ACC112 (cell line): ENCODE measurements around the gene RNU2-1.
"Not testable (repeated sequence)": the region's sequence is repeated elsewhere in the genome, so short reads cannot be mapped to it uniquely, and the experiment has no call there.

Experiments
- H2AFZ ChIP-seq: fragments of 200-600 bp; sonication (generic); one replicate; pipeline ENCODE4 v1.6.0; 2017; ENCODE audit warnings: antibody characterized with exemption, low read length; ENCODE audit not compliant: unreplicated experiment
- H3K27ac ChIP-seq: fragments of 200-600 bp; sonication (generic); 2 replicates; pipeline ENCODE4 v1.5.1; 2014; ENCODE audit warnings: low read depth, mild to moderate bottlenecking, antibody characterized with exemption, low read length, moderate library complexity
- H3K27me3 ChIP-seq: fragments of 200-600 bp; sonication (generic); 2 replicates; pipeline ENCODE4 v1.6.1; 2014; ENCODE audit warnings: mild to moderate bottlenecking, antibody characterized with exemption, low read length, moderate library complexity, mixed read lengths; ENCODE audit not compliant: insufficient read depth
- H3K36me3 ChIP-seq: fragments of 200-600 bp; sonication (generic); 2 replicates; pipeline ENCODE4 v1.6.1; 2016; ENCODE audit warnings: mild to moderate bottlenecking, antibody characterized with exemption, low read length, moderate library complexity, mixed read lengths; ENCODE audit not compliant: insufficient read depth
- H3K4me1 ChIP-seq: fragments of 200-600 bp; sonication (generic); one replicate; pipeline ENCODE4 v1.6.1; 2016; ENCODE audit warnings: low read length, mixed read lengths; ENCODE audit not compliant: insufficient read depth, unreplicated experiment, control insufficient read depth
- H3K4me3 ChIP-seq: fragments of 200-600 bp; sonication (generic); 2 replicates; pipeline ENCODE4 v1.5.1; 2014; ENCODE audit warnings: mild to moderate bottlenecking, low read depth, low read length
- H3K79me2 ChIP-seq: fragments of 200-600 bp; sonication (generic); one replicate; pipeline ENCODE4 v1.6.0; 2016; ENCODE audit warnings: low read length; ENCODE audit not compliant: control insufficient read depth, unreplicated experiment, insufficient read depth

The RNU2-1 gene

DNA sequence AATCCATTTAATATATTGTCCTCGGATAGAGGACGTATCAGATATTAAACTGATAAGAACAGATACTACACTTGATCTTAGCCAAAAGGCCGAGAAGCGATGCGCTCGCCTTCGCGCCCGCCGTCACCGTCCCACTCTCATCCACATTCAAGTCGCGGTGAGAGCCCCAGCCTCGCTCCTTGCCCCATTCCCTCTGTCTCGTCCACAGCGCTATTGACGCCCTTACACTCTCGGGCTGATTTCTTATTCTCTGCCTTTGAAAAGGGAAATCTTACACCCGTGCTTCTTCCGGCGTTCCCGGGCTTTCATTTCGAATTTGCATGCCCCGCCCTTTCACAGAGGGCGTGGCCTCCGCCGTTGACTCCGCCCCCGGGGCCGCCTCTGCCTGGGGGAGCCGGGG is at the start of gene RNU2-1:
RNU2-1 (minus strand) TSS at position 101 of the 400 bp plus-strand sequence.
- H2AFZ ChIP-seq, H3K79me2 ChIP-seq, H3K36me3 ChIP-seq, H3K27me3 ChIP-seq, H3K4me3 ChIP-seq, H3K4me1 ChIP-seq, H3K27ac ChIP-seq: not testable (repeated sequence)

DNA sequence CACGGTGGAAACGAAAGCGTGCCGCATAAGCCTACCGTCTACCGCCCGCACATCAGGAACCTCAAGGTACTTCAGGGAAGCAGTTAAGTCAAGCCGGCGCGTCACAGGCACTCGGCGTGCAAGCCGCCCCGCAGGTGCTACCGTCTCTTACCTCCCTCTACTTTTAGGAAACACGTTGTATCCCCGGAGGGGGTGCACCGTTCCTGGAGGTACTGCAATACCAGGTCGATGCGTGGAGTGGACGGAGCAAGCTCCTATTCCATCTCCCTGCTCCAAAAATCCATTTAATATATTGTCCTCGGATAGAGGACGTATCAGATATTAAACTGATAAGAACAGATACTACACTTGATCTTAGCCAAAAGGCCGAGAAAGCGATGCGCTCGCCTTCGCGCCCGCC is 39.1 kb upstream of the RNU2-1 start:
- not testable (repeated sequence) for H2AFZ ChIP-seq

DNA sequence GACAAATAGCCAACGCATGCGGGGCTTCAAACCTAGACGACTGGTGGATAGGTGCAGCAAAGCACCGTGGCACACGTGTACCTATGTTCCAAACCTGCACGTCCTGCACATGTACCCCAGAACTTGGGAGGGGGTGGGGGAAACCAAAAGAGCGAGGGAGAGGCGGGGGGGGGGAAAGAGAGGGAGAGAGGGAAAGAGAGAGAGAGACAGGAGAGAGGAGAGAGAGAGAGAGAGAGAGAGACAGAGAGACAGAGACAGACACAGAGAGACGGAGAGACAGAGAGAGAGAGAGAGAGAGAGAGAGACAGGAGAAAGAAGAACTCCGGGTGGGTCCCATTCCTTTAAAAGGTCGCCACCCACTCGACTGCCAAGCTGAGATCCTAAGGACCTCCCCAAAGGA is 38.7 kb upstream of the RNU2-1 start:
- H3K36me3 ChIP-seq, H3K27me3 ChIP-seq, H3K4me1 ChIP-seq, H2AFZ ChIP-seq, H3K27ac ChIP-seq, H3K4me3 ChIP-seq, H3K79me2 ChIP-seq: not testable (repeated sequence)

More for the DNA sequence above, 39.1 kb upstream of the RNU2-1 start:
- H3K4me1 ChIP-seq, H3K27me3 ChIP-seq, H3K4me3 ChIP-seq, H3K27ac ChIP-seq, H3K36me3 ChIP-seq, H3K79me2 ChIP-seq: not testable (repeated sequence)

DNA sequence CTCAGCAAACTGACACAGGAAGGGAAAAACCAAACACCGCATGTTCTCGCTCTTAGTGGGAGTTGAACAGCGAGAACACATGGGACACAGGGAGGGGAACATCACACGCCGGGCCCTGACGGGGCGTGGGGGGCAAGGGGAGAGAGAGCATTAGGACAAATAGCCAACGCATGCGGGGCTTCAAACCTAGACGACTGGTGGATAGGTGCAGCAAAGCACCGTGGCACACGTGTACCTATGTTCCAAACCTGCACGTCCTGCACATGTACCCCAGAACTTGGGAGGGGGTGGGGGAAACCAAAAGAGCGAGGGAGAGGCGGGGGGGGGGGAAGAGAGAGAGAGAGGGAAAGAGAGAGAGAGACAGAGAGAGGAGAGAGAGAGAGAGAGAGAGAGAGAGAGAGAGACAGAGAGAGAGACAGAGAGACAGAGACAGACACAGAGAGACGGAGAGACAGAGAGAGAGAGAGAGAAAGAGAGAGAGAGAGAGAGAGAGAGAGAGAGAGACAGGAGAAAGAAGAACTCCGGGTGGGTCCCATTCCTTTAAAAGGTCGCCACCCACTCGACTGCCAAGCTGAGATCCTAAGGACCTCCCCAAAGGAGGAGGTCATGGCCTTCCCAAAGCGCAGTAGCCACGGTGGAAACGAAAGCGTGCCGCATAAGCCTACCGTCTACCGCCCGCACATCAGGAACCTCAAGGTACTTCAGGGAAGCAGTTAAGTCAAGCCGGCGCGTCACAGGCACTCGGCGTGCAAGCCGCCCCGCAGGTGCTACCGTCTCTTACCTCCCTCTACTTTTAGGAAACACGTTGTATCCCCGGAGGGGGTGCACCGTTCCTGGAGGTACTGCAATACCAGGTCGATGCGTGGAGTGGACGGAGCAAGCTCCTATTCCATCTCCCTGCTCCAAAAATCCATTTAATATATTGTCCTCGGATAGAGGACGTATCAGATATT is 37.1 kb upstream of the RNU2-1 start:
- not testable (repeated sequence) for H3K4me1 ChIP-seq, H3K27me3 ChIP-seq, H3K79me2 ChIP-seq, H3K36me3 ChIP-seq, H3K4me3 ChIP-seq, H3K27ac ChIP-seq, H2AFZ ChIP-seq

DNA sequence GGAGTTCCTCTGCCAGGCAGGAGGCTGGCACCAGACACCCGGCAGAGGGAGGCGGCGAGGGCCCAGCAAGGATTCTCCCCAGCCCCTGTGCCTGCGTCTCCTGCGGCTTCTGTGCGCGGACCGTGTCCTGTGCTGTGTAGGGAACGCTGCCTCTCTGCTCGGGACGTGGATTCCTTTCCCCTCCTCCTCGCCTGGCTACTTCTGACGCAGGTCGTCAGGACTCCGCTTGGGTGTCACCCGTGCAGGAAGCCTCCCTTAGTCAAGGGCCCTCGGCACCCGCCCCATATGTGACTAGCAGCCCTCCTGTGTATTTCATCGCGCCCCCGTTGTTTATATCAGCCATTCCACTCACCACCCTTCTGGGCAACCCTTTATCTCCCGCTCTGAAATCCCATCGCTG is 12.7 kb upstream of the RNU2-1 start:
- not testable (repeated sequence) for H3K27ac ChIP-seq, H3K79me2 ChIP-seq

DNA sequence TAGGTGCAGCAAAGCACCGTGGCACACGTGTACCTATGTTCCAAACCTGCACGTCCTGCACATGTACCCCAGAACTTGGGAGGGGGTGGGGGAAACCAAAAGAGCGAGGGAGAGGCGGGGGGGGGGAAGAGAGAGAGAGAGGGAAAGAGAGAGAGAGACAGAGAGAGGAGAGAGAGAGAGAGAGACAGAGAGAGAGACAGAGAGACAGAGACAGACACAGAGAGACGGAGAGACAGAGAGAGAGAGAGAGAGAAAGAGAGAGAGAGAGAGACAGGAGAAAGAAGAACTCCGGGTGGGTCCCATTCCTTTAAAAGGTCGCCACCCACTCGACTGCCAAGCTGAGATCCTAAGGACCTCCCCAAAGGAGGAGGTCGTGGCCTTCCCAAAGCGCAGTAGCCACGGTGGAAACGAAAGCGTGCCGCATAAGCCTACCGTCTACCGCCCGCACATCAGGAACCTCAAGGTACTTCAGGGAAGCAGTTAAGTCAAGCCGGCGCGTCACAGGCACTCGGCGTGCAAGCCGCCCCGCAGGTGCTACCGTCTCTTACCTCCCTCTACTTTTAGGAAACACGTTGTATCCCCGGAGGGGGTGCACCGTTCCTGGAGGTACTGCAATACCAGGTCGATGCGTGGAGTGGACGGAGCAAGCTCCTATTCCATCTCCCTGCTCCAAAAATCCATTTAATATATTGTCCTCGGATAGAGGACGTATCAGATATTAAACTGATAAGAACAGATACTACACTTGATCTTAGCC is 7.0 kb upstream of the RNU2-1 start:
- H3K36me3 ChIP-seq, H3K4me1 ChIP-seq, H2AFZ ChIP-seq, H3K79me2 ChIP-seq, H3K27ac ChIP-seq, H3K27me3 ChIP-seq, H3K4me3 ChIP-seq: not testable (repeated sequence)

More for the DNA sequence above, 12.7 kb upstream of the RNU2-1 start:
- not testable (repeated sequence) for H3K36me3 ChIP-seq, H3K4me1 ChIP-seq, H2AFZ ChIP-seq, H3K4me3 ChIP-seq, H3K27me3 ChIP-seq

DNA sequence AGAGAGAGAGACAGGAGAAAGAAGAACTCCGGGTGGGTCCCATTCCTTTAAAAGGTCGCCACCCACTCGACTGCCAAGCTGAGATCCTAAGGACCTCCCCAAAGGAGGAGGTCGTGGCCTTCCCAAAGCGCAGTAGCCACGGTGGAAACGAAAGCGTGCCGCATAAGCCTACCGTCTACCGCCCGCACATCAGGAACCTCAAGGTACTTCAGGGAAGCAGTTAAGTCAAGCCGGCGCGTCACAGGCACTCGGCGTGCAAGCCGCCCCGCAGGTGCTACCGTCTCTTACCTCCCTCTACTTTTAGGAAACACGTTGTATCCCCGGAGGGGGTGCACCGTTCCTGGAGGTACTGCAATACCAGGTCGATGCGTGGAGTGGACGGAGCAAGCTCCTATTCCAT is 5.8 kb upstream of the RNU2-1 start:
- not testable (repeated sequence) for H3K36me3 ChIP-seq, H3K4me1 ChIP-seq, H3K79me2 ChIP-seq, H3K27ac ChIP-seq, H3K27me3 ChIP-seq, H2AFZ ChIP-seq, H3K4me3 ChIP-seq

DNA sequence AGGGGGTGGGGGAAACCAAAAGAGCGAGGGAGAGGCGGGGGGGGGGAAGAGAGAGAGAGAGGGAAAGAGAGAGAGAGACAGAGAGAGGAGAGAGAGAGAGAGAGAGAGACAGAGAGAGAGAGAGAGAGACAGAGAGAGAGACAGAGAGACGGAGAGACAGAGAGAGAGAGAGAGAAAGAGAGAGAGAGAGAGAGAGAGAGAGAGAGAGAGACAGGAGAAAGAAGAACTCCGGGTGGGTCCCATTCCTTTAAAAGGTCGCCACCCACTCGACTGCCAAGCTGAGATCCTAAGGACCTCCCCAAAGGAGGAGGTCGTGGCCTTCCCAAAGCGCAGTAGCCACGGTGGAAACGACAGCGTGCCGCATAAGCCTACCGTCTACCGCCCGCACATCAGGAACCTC is 514 bp downstream of the RNU2-1 start:
- H3K79me2 ChIP-seq, result not testable (repeated sequence)

DNA sequence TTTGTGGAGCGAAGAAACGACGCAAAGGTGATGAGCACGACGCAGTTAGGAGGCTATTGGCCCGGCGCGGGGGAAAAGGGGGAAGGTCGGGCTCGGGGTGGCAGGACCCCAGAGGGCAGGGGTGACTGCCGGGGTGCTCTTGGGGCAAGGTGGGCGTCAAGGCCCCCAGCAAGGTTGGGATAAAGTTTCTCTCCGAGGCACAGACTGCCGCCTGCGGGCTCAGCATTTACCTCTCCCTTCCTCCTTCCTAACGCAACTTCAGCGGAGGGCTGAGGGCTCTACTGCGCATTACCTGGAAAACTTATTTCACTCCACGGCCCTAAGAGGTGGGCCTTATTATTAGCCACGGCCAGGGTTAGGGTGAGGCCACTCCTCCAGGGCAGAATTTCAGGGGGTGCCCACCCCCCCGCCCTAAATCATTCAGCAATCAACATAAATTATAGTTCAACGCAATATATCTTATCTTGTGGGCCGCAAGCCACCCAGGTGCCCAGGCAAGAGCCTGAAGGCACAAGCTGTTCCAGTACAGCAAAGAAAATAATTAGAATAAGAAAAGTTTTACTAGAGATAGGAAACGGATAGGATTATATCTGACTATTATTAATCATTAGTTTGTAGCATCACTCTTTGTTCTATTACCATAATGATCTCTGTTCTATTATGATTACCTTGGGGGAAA is 1.6 kb downstream of the RNU2-1 start:
- not testable (repeated sequence) for H3K4me1 ChIP-seq, H3K27me3 ChIP-seq, H3K79me2 ChIP-seq, H3K36me3 ChIP-seq, H2AFZ ChIP-seq
- H3K27ac ChIP-seq, result peak overlapping the region; percentile 53
- peak overlapping the region; percentile 62 for H3K4me3 ChIP-seq

More for the DNA sequence above, 514 bp downstream of the RNU2-1 start:
- H3K27me3 ChIP-seq, H3K36me3 ChIP-seq, H2AFZ ChIP-seq, H3K27ac ChIP-seq, H3K4me3 ChIP-seq, H3K4me1 ChIP-seq: not testable (repeated sequence)

DNA sequence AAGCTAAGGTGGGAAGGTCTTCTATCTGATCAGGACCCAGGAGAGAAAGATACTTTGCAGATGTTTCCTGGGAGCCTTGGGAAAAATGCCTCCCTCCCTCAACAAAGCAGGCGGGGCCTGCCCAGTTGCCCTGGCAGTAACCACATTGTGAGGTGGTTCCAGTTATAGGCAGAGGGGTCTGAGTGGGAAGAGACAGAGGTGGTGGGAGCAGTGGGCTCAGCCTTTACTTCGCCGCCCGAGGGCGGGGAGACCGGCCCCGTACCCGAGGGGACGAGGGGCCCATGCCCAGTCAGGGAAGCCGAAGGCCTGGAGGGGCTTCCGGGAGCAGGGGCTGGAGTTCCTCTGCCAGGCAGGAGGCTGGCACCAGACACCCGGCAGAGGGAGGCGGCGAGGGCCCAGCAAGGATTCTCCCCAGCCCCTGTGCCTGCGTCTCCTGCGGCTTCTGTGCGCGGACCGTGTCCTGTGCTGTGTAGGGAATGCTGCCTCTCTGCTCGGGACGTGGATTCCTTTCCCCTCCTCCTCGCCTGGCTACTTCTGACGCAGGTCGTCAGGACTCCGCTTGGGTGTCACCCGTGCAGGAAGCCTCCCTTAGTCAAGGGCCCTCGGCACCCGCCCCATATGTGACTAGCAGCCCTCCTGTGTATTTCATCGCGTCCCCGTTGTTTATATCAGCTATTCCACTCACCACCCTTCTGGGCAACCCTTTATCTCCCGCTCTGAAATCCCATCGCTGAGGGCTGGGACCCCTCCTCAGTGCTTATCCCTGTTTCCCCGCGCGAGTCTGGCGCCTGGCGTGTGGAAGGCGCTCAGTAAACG is 2.4 kb downstream of the RNU2-1 start:
- not testable (repeated sequence) for H3K27me3 ChIP-seq, H3K79me2 ChIP-seq, H3K36me3 ChIP-seq, H3K4me1 ChIP-seq, H2AFZ ChIP-seq
- Histone ChIP-seq H3K27ac (peak overlapping the region; percentile 53), H3K4me3 (peak overlapping the region; percentile 62)
